ENCODE measurements around the gene SLMAP. TPM values are rescaled to one million over a fixed set of nuclear protein-coding genes. Genes with fewer than 3 reads are reported as not detected.

SLMAP gene
- total RNA-seq, 1 donor from 2014 or later, result 578 TPM

- intact Hi-C loops (cut with DNase I), result no loop called here
These were observed 62.7 kb downstream of the SLMAP start for GRCh38 chr3:57818772-57819171.

GRCh38 chr3:57820479-57820878 lies 64.4 kb downstream of the SLMAP start:
- DNase-seq (ENCODE audit: low spot score), result no peak
- intact Hi-C loops (cut with DNase I), result no loop called here

More at GRCh38 chr3:57818772-57819171, 62.7 kb downstream of the SLMAP start:
- no peak for DNase-seq (ENCODE audit: low spot score)

- no peak for DNase-seq (ENCODE audit: low spot score)
- intact Hi-C loops (cut with DNase I), result no loop called here
These were observed 65.7 kb downstream of the SLMAP start for GRCh38 chr3:57821765-57822164.

- DNase-seq (ENCODE audit: low spot score), result no peak
- intact Hi-C loops (cut with DNase I), result no loop called here
These were observed 66.6 kb downstream of the SLMAP start for GRCh38 chr3:57822686-57823085.

GRCh38 chr3:57825116-57825515 lies 69.0 kb downstream of the SLMAP start:
- intact Hi-C loops (cut with DNase I), result loop anchor here (5.0 kb wide), 1 partner anchor 178 kb away; no protein-coding TSS in a partner anchor
- no peak for DNase-seq (ENCODE audit: low spot score)

GRCh38 chr3:57826245-57826951 lies 70.3 kb downstream of the SLMAP start:
- no peak for DNase-seq (ENCODE audit: low spot score)
- intact Hi-C loops (cut with DNase I), result loop anchor here (5.0 kb wide), 1 partner anchor 179 kb away; no protein-coding TSS in a partner anchor

- no peak for DNase-seq (ENCODE audit: low spot score)
- intact Hi-C loops (cut with DNase I), result loop anchor here (5.0 kb wide), 1 partner anchor 180 kb away; no protein-coding TSS in a partner anchor
These were observed 71.0 kb downstream of the SLMAP start for GRCh38 chr3:57826952-57827723.

- intact Hi-C loops (cut with DNase I), result loop anchor here (5.0 kb wide), 1 partner anchor 180 kb away; no protein-coding TSS in a partner anchor
- no peak for DNase-seq (ENCODE audit: low spot score)
These were observed 71.6 kb downstream of the SLMAP start for GRCh38 chr3:57827757-57828156.

- intact Hi-C loops (cut with DNase I), result no loop called here
- DNase-seq (ENCODE audit: low spot score), result no peak
These were observed 76.4 kb downstream of the SLMAP start for GRCh38 chr3:57832486-57832885.

- intact Hi-C loops (cut with DNase I), result no loop called here
These were observed 76.8 kb downstream of the SLMAP start for GRCh38 chr3:57832900-57833313.

GRCh38 chr3:57833763-57834162 lies 77.7 kb downstream of the SLMAP start:
- DNase-seq (ENCODE audit: low spot score), result no peak
- intact Hi-C loops (cut with DNase I), result no loop called here

More at GRCh38 chr3:57832900-57833313, 76.8 kb downstream of the SLMAP start:
- DNase-seq (ENCODE audit: low spot score), result no peak

- no peak for DNase-seq (ENCODE audit: low spot score)
- intact Hi-C loops (cut with DNase I), result no loop called here
These were observed 81.6 kb downstream of the SLMAP start for GRCh38 chr3:57837686-57838085.

- intact Hi-C loops (cut with DNase I), result no loop called here
- DNase-seq (ENCODE audit: low spot score), result no peak
These were observed 82.5 kb downstream of the SLMAP start for GRCh38 chr3:57838627-57839026.

GRCh38 chr3:57840473-57840872 lies 84.4 kb downstream of the SLMAP start:
- intact Hi-C loops (cut with DNase I), result no loop called here
- no peak for DNase-seq (ENCODE audit: low spot score)

GRCh38 chr3:57841818-57842217 lies 85.7 kb downstream of the SLMAP start:
- intact Hi-C loops (cut with DNase I), result no loop called here

GRCh38 chr3:57848177-57848738 lies 92.1 kb downstream of the SLMAP start:
- DNase-seq (ENCODE audit: low spot score), result no peak

More at GRCh38 chr3:57841818-57842217, 85.7 kb downstream of the SLMAP start:
- no peak for DNase-seq (ENCODE audit: low spot score)

GRCh38 chr3:57851304-57851703 lies 95.2 kb downstream of the SLMAP start:
- intact Hi-C loops (cut with DNase I), result loop anchor here (10.0 kb wide), 1 partner anchor 207 kb away; no protein-coding TSS in a partner anchor
- no peak for DNase-seq (ENCODE audit: low spot score)

More at GRCh38 chr3:57848177-57848738, 92.1 kb downstream of the SLMAP start:
- intact Hi-C loops (cut with DNase I), result no loop called here

- DNase-seq (ENCODE audit: low spot score), result no peak
- intact Hi-C loops (cut with DNase I), result loop anchor here (10.0 kb wide), 1 partner anchor 208 kb away; no protein-coding TSS in a partner anchor
These were observed 96.8 kb downstream of the SLMAP start for GRCh38 chr3:57852896-57853295.

- DNase-seq (ENCODE audit: low spot score), result no peak
- intact Hi-C loops (cut with DNase I), result loop anchor here (10.0 kb wide), 1 partner anchor 210 kb away; no protein-coding TSS in a partner anchor
These were observed 99.2 kb downstream of the SLMAP start for GRCh38 chr3:57855281-57855680.

GRCh38 chr3:57855943-57856342 lies 99.8 kb downstream of the SLMAP start:
- intact Hi-C loops (cut with DNase I), result loop anchor here (10.0 kb wide), 1 partner anchor 211 kb away; no protein-coding TSS in a partner anchor
- no peak for DNase-seq (ENCODE audit: low spot score)

Data from cardiac septum (tissue), 1 donor.